Thymus (tissue), 11 donors: ENCODE results near the gene MLN. TPM values are rescaled to one million over a fixed set of nuclear protein-coding genes. Genes with fewer than 3 reads are reported as not detected.

Experiments used
- DNase-seq, 9 donors: peaks; one replicate each; pipeline ENCODE4 v3.0.0-alpha.2; 2013; ENCODE audit warnings: low spot score in 9 of 9, low read depth in 6 of 9, missing footprints in 1 of 9
- H3K27ac ChIP-seq, 2 donors: one replicate each; pipeline ENCODE4 v1.5.1; 2013; ENCODE audit warnings: control low read depth in 1 of 2, low read depth in 1 of 2, low read length in 1 of 2, mild to moderate bottlenecking in 1 of 2, moderate library complexity in 1 of 2
- H3K27me3 ChIP-seq, 2 donors: one replicate each; pipeline ENCODE4 v1.5.1; 2013; ENCODE audit warnings: low read length in 1 of 2; ENCODE audit not compliant: control insufficient read depth in 2 of 2, insufficient read depth in 1 of 2
- H3K36me3 ChIP-seq, 2 donors: one replicate each; pipeline ENCODE4 v1.5.1; 2013; ENCODE audit warnings: low read length in 1 of 2, mild to moderate bottlenecking in 1 of 2, moderate library complexity in 1 of 2; ENCODE audit not compliant: control insufficient read depth in 2 of 2, insufficient read depth in 2 of 2
- H3K4me1 ChIP-seq, 2 donors: one replicate each; pipeline ENCODE4 v1.5.1; 2013; ENCODE audit warnings: low read length in 2 of 2; ENCODE audit not compliant: control insufficient read depth in 2 of 2, insufficient read depth in 2 of 2
- H3K4me3 ChIP-seq, 2 donors: one replicate each; pipeline ENCODE4 v1.5.1; 2013; ENCODE audit warnings: low read length in 2 of 2, control low read depth in 1 of 2, mild to moderate bottlenecking in 1 of 2
- H3K9me3 ChIP-seq, 2 donors: one replicate each; pipeline ENCODE4 v1.5.1; 2013; ENCODE audit warnings: low read length in 1 of 2, mild to moderate bottlenecking in 1 of 2; ENCODE audit not compliant: control insufficient read depth in 2 of 2, insufficient read depth in 1 of 2
- WGBS: extraction: QIAGEN DNeasy Blood & Tissue Kit; methylation state at CpG from one replicate; pipeline ENCODE4 v1.1.7; 2013; 5-methylcytosine and 5-hydroxymethylcytosine counted together
- polyA plus RNA-seq: library from polyadenylated mRNA; stranded (reverse); fragments of 200-250 nt; gene quantifications from one replicate; pipeline ENCODE4 v1.2.3, GENCODE V29; 2013
- total RNA-seq: library from RNA; stranded (reverse); fragments of 120-200 nt; gene quantifications from one replicate; pipeline ENCODE4 v1.2.4, GENCODE V29; 2013
- donor health status: healthy.

The MLN gene
- total and polyA plus RNA-seq, 2 donors, result 0.61 to 8.7 TPM

DNA sequence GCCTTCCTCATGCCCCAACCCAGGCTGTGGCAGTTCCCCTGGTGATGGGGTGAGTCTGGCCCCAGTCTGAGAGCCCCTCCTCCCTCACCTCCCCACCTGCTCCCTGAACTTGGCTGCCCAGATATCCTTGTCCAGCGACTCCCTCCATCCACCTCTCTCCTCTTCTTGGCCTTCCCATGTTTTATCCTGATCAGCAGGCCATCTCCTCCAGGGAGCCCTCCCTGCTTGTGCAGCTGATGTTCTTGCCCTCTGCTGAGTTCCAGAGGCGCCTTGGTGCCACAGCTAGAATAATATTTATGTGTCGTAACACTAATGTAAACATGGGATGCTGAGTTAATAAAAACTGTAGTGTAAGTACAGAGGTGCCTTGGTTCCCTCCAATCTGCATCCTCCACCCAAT, 46.7 kb downstream of the MLN start:
- peaks cover 0 to 4% of the 10 kb centered on the region in 2 donors for H3K4me1 ChIP-seq
- no peaks in the 10 kb centered on the region for H3K36me3 ChIP-seq
- no peaks in the 10 kb centered on the region for H3K27me3 ChIP-seq
- 94% methylated on average over 3 of the region's 3 CpGs for WGBS
- H3K27ac ChIP-seq, result no peak overlapping the region
- H3K9me3 ChIP-seq, result no peaks in the 10 kb centered on the region
- no peak overlapping the region for H3K4me3 ChIP-seq
- DNase-seq, result no peak

GRCh38 chr6:33756211-33756954, 47.4 kb downstream of the MLN start:
- WGBS, result 92% methylated on average over 12 of the region's 12 CpGs
- Histone ChIP-seq H3K27ac (no peak overlapping the region), H3K27me3 (no peaks in the 10 kb centered on the region), H3K4me1 (peaks cover 0 to 10% of the 10 kb centered on the region in 2 donors), H3K9me3 (no peaks in the 10 kb centered on the region), H3K36me3 (no peaks in the 10 kb centered on the region), H3K4me3 (no peak overlapping the region)
- no peak for DNase-seq

DNA sequence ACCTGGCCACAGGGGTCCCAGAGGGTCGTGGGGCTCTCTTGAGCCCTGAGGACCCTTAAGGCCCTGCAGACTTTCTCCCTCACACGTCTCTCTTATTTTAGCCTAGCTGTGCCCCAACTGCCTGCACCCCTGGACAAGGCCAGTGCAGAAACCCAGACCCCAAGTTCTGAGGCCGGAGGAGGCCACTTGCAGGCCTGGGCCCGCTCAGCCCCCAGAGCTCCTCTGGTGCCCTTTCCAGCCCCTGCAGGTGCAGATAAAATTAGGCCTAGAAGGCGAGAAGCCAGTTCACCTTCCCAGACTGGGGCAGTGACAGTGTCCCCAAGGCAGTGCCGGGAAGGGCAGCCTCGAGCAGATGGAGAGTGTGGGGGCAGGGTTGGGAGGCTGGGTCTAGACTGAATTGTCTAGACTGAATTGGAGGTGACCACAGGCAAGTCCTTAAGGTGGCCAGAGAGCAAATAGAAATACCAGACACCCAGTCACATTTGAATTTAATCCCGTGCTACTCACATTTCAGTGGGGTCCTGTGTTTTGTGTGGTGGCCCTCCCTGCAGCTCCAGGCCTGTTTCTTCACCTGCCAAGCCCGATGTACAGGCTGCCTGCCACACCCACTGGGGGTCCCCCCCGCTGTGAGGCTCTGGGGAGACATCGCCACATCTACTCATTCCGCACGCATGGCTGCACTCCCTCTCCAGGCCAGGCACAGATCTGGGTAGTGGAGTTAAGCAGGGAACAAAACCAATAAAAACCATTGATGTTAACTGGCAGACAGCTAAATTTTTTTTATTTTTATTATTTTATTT, 48.5 kb downstream of the MLN start:
- DNase-seq, result no peak
- 91% methylated on average over 13 of the region's 13 CpGs for WGBS

GRCh38 chr6:33754222-33754621, 49.6 kb downstream of the MLN start:
- 95% methylated on average over 11 of the region's 11 CpGs for WGBS
- H3K27me3 ChIP-seq, result no peaks in the 10 kb centered on the region
- H3K36me3 ChIP-seq, result no peaks in the 10 kb centered on the region
- no peak overlapping the region for H3K27ac ChIP-seq
- no peaks in the 10 kb centered on the region for H3K9me3 ChIP-seq
- peaks cover 0 to 12% of the 10 kb centered on the region in 2 donors for H3K4me1 ChIP-seq
- H3K4me3 ChIP-seq, result no peak overlapping the region
- no peak for DNase-seq

More for the DNA sequence above, 48.5 kb downstream of the MLN start:
- Histone ChIP-seq H3K4me1 (peaks cover 0 to 12% of the 10 kb centered on the region in 2 donors), H3K27ac (no peak overlapping the region), H3K9me3 (no peaks in the 10 kb centered on the region), H3K36me3 (no peaks in the 10 kb centered on the region), H3K27me3 (no peaks in the 10 kb centered on the region), H3K4me3 (no peak overlapping the region)

DNA sequence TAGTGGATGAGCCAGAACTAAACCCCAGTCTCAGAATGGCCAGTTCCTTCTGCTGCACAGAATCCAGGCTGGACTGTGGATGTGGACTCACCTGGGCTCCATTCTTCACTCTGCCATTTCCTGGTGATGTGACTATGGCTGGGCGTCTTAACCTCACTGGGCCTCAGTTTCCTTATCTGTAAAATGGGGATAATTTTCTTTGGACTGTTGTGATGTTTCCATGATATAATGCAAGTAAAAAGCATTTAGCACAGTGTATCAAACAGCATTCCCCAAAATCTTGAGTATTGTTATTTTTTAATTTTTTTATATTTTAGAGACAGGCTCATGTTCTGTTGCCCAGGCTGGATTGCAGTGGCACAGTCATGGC, 51.2 kb downstream of the MLN start:
- WGBS, result 97% methylated on average over 1 of the region's 1 CpG
- Histone ChIP-seq H3K4me3 (no peak overlapping the region), H3K27me3 (peaks cover 0 to 8% of the 10 kb centered on the region in 2 donors), H3K36me3 (no peaks in the 10 kb centered on the region), H3K4me1 (peaks cover 0 to 12% of the 10 kb centered on the region in 2 donors), H3K27ac (no peak overlapping the region), H3K9me3 (no peaks in the 10 kb centered on the region)
- no peak for DNase-seq

DNA sequence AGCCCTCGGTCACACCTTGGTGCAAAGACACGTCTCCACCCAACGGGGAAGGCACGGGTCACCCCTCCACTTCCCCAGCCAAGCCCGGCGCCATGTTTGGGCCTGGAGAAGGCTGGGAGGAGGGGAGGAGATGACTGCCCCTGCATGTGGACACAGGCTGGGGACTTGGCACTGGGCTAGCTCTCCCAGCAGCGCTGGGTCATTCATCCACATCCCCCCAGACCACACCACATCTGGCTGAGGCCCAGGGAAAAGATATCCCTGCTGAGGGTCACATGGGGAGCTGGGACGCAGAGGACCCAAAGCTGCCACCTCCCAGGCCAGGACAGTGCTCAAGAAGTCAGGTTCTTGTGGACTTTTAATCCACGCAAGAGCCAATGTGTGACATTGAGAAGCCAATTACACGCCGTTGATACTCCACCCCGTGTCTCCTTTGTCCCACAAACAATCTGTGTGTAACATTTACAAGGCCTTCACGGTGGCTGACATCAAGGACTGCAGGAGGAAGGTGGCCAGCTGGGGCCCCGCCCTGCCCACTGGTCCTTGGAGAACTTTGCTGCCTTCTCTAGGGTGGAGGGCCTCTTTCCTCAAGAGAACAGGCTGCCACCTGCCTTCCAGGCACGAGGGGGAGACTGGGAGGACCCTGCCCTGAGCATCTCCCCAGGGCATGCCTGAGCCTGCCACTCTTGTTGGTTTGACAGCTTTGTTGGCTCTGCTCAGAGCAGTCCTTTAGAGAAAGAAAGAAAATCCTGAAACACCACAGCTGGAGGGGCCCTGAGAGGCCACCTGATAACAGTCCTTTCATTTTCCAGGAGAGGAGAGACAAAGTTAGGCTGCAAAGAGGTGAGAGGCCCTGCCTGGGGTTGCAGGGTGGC, 51.8 kb downstream of the MLN start:
- Histone ChIP-seq H3K27me3 (peaks cover 0 to 8% of the 10 kb centered on the region in 2 donors), H3K36me3 (no peaks in the 10 kb centered on the region), H3K9me3 (no peaks in the 10 kb centered on the region), H3K27ac (peak overlapping the region in 1 of 2 donors; percentile 26), H3K4me1 (peaks cover 0 to 12% of the 10 kb centered on the region in 2 donors), H3K4me3 (no peak overlapping the region)
- 87% methylated on average over 15 of the region's 15 CpGs for WGBS
- peak in 1 of 9 donors; percentile 29 for DNase-seq

DNA sequence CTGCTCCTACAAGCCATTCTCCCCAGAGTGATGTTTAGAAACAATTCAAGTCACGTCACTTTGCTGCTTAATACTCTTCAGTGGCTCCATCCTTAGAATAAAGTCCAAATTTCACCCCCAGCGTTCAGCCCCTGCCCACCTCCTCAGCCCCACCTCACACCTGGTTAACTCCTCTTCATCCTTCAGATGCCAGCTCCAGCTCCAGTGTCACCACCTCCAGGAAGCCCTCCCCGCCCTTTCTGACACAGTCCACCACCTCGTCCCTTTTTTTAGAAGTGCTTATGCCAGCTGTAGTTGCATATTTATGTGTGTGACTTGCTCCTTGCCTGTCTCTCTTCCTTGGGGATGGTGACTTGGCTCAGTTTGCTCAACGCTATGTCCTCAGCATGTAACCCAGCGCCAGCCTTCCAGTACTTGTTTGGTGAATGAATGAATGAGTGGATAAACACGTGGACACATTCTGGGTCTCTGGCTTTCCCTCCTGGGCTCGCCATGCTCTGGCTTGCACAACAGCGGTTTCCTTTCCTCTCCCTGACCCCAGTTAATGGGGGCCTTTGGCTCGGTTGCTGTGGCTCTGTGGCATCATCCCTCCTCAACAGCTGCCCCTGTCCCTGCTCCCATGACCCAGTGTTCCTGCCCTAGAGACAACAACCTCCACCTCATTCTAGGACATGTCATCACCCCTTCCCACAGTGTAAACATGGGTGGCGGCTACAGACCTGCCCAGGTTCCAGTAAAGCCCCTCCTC, 53.4 kb downstream of the MLN start:
- no peak for DNase-seq
- Histone ChIP-seq H3K27me3 (peaks cover 0 to 15% of the 10 kb centered on the region in 2 donors), H3K4me3 (no peak overlapping the region), H3K27ac (no peak overlapping the region), H3K4me1 (peaks cover 0 to 12% of the 10 kb centered on the region in 2 donors), H3K9me3 (no peaks in the 10 kb centered on the region), H3K36me3 (no peaks in the 10 kb centered on the region)
- 88% methylated on average over 11 of the region's 11 CpGs for WGBS

DNA sequence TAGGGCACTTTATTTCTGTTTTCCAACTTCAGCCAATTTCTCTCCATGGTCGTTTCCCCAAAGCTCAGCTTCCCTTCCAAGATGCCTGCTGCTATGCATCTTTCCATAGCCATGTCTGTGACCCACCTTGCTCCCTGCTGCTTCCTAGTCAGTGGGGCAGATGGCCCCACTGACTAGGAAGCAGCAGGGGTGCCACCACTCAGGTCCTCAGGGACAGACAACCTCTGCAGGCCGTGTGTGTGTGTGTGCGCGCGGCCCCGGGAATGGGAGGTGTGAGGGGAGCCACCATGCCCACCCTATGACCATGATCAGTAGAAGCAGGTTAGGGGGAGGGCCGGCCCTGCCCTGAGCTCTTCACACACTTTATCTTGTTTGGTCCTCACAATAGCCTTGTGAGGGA, 54.4 kb downstream of the MLN start:
- DNase-seq, result no peak
- no peak overlapping the region for H3K27ac ChIP-seq
- H3K36me3 ChIP-seq, result no peaks in the 10 kb centered on the region
- H3K4me1 ChIP-seq, result peaks cover 0 to 12% of the 10 kb centered on the region in 2 donors
- peaks cover 0 to 15% of the 10 kb centered on the region in 2 donors for H3K27me3 ChIP-seq
- H3K4me3 ChIP-seq, result no peak overlapping the region
- no peaks in the 10 kb centered on the region for H3K9me3 ChIP-seq
- WGBS, result 91% methylated on average over 7 of the region's 7 CpGs
